Measurements from ENCODE around the gene MUC6. TPM values are rescaled to one million over a fixed set of nuclear protein-coding genes. Genes with fewer than 3 reads are reported as not detected.

MUC6 gene
- total and polyA plus RNA-seq, 2 experiments from 2014 or later, result not detected

DNA sequence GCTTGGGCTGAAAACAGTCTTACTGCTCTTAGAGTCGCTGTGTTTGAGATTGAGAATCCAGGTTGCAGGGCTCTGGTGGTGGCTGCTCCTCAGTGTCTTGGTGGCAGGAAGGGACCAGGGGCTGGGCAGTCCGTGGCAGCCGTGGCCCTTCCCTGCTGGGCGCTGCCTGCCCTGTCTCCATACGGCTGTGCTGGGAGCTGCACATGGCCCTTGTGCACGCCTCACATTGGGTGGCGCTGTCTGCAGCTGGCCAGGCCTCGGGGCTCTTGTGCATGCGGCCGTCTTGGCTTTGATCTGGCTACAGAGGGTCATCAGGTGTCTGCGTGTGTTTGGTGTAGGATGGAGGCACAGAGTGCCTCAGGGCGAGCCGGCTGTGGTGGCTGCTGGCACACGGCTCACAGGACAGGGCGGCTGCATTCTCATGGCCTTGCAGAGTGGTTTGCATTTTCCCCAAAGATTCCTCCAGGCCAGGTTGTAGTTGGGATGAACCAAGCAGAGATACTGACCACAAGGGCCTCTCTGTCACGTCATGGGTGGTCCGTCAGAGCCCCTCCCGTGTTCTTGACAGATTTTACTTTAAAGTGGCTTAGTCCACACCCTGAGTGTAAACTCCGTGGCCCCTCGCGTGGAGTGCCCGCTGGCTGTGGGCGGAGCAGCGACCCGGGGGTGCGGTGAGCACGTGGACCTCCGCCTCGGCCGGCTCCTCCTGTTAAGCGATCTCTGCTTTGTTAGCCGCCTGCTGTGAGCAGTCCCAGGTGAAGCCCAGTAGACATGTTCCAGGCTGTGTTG, 34.7 kb downstream of the MUC6 start:
- 89 to 91% methylated on average over 32 of the region's 32 CpGs for WGBS, 2 experiments (ENCODE audit: low coverage in 1 of 2, low lambda C conversion rate in 2 of 2, missing lambda C conversion rate in 2 of 2)
- H3K79me2 ChIP-seq (ENCODE audit: insufficient read depth), result peaks cover 24% of the 10 kb centered on the region
- no peaks in the 10 kb centered on the region for H3F3A ChIP-seq (ENCODE audit: insufficient read depth)
- H3K4me2 ChIP-seq (ENCODE audit: unreplicated experiment), result no peak overlapping the region
- no peaks in the 10 kb centered on the region for H4K20me1 ChIP-seq (ENCODE audit: insufficient read depth)
- no peaks in the 10 kb centered on the region for H3K9me3 ChIP-seq (ENCODE audit: low read depth)
- H2AFZ ChIP-seq, result no peak overlapping the region
- no peaks in the 10 kb centered on the region for H3K4me1 ChIP-seq (ENCODE audit: insufficient read depth)
- H3K36me3 ChIP-seq (ENCODE audit: low read depth), result peaks cover 3% of the 10 kb centered on the region; the same call in 1 of the 2 replicates
- no peak overlapping the region for H3K27ac ChIP-seq
- no peaks in the 10 kb centered on the region for H3K9me2 ChIP-seq (ENCODE audit: insufficient read depth)
- in situ Hi-C loops (cut with MboI), result no loop called here
- H3K4me3 ChIP-seq, result no peak overlapping the region
- H3K27me3 ChIP-seq (replicated peaks; ENCODE audit: insufficient read depth), result no peaks in the 10 kb centered on the region
- DNase-seq, result no peak
- no peak overlapping the region for H3K9ac ChIP-seq
- TF ChIP-seq EZH2phosphoT487 (IDR thresholded peaks at IDR 0.05; ENCODE audit: insufficient read depth, low read depth), result no peak
- no peak for TF ChIP-seq EZH2 (IDR thresholded peaks at IDR 0.05; ENCODE audit: insufficient read depth, poor library complexity, severe bottlenecking)

DNA sequence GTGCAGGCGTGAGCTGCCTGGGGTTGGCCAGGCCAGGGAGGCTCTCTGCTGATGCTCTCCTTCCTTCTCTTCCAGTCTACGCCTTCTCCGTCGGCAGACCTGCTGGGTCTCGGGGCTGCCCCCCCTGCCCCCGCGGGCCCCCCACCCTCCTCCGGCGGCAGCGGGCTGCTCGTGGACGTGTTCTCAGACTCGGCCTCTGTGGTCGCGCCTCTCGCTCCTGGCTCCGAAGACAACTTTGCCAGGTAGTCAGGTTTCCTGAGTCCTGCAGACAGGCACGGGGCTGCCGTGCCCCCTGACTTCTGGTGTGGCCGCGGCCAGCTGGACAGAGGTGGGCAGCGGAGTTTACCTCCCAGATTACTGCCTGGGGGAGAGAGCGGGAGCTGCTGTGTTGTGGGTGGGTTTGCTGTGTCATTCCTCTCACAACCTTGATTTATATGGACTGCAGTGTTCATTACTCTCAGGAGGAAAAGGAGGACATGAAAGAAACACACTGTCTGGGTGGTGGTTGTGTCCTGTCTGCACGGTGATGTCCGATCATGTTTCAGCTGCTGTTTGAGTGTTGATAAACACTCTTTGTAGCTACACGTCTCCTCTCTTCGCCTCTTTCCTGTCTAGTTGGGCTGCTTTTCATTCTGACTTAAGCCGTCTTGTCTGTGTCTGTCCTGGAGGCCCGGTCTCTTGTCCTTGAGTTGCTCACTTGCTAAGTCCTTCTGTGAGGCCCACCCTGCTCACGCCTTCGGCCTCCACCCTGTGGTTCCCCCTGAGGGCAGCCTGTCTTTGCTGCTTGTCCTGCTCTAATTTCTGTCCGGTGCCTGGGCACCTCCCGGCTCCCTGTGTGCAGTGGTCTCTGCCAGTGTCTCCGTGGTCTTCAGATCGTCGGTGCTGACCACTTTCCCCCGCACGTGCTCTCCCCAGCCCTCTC, 35.9 kb downstream of the MUC6 start:
- Histone ChIP-seq H3K9me3 (ENCODE audit: low read depth) (no peaks in the 10 kb centered on the region), H3K79me2 (ENCODE audit: insufficient read depth) (peaks cover 30% of the 10 kb centered on the region), H3K9me2 (ENCODE audit: insufficient read depth) (no peaks in the 10 kb centered on the region), H3K27me3 (replicated peaks; ENCODE audit: insufficient read depth) (no peaks in the 10 kb centered on the region), H3K27ac (no peak overlapping the region), H3K4me3 (no peak overlapping the region), H3K9ac (no peak overlapping the region), H3K4me1 (ENCODE audit: insufficient read depth) (no peaks in the 10 kb centered on the region), H4K20me1 (ENCODE audit: insufficient read depth) (no peaks in the 10 kb centered on the region), H3K4me2 (ENCODE audit: unreplicated experiment) (no peak overlapping the region), H3K36me3 (ENCODE audit: low read depth) (peaks cover 3% of the 10 kb centered on the region; the same call in 1 of the 2 replicates), H3F3A (ENCODE audit: insufficient read depth) (no peaks in the 10 kb centered on the region), H2AFZ (no peak overlapping the region)
- no peak for TF ChIP-seq EZH2 (IDR thresholded peaks at IDR 0.05; ENCODE audit: insufficient read depth, poor library complexity, severe bottlenecking)
- TF ChIP-seq EZH2phosphoT487 (IDR thresholded peaks at IDR 0.05; ENCODE audit: insufficient read depth, low read depth), result no peak
- WGBS, 2 experiments (ENCODE audit: low coverage in 1 of 2, low lambda C conversion rate in 2 of 2, missing lambda C conversion rate in 2 of 2), result 85 to 87% methylated on average over 27 to 38 of the region's 38 CpGs
- no peak for DNase-seq
- in situ Hi-C loops (cut with MboI), result no loop called here

DNA sequence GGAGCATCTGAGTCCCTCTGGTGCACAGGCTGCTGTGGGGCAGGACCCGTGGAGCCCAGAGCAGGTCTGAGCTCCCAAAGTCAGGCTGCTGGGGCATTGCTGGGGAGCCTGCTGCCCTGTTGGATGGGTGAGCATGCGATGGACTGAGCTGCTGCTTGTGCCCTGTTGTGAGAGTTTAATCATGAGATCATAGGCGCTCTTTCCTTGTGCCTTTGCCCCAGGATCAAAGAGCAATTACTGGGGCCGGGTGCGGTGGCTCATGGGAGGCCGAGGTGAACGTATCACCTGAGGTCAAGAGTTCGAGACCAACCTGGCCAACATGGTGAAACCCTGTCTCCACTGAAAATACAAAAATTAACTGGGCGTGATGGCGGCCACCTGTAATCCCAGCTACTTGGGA, 37.5 kb downstream of the MUC6 start:
- H3F3A ChIP-seq (ENCODE audit: insufficient read depth), result no peaks in the 10 kb centered on the region
- H4K20me1 ChIP-seq (ENCODE audit: insufficient read depth), result no peaks in the 10 kb centered on the region
- H3K27me3 ChIP-seq (replicated peaks; ENCODE audit: insufficient read depth), result no peaks in the 10 kb centered on the region
- TF ChIP-seq EZH2 (IDR thresholded peaks at IDR 0.05; ENCODE audit: insufficient read depth, poor library complexity, severe bottlenecking) (no peak), EZH2phosphoT487 (IDR thresholded peaks at IDR 0.05; ENCODE audit: insufficient read depth, low read depth) (no peak)
- H3K79me2 ChIP-seq (ENCODE audit: insufficient read depth), result peaks cover 30% of the 10 kb centered on the region
- in situ Hi-C loops (cut with MboI), result no loop called here
- H3K4me1 ChIP-seq (ENCODE audit: insufficient read depth), result no peaks in the 10 kb centered on the region
- peaks cover 3% of the 10 kb centered on the region; the same call in 1 of the 2 replicates for H3K36me3 ChIP-seq (ENCODE audit: low read depth)
- H3K9me2 ChIP-seq (ENCODE audit: insufficient read depth), result no peaks in the 10 kb centered on the region
- no peak for DNase-seq
- H3K4me3 ChIP-seq, result no peak overlapping the region
- 96 to 97% methylated on average over 10 of the region's 10 CpGs for WGBS, 2 experiments (ENCODE audit: low coverage in 1 of 2, low lambda C conversion rate in 2 of 2, missing lambda C conversion rate in 2 of 2)
- H3K9ac ChIP-seq, result no peak overlapping the region
- no peak overlapping the region for H3K4me2 ChIP-seq (ENCODE audit: unreplicated experiment)
- no peak overlapping the region for H3K27ac ChIP-seq
- H3K9me3 ChIP-seq (ENCODE audit: low read depth), result no peaks in the 10 kb centered on the region
- no peak overlapping the region for H2AFZ ChIP-seq

- H3K4me3 ChIP-seq, result no peak overlapping the region
- no peaks in the 10 kb centered on the region for H3K27me3 ChIP-seq (replicated peaks; ENCODE audit: insufficient read depth)
- H3K9me2 ChIP-seq (ENCODE audit: insufficient read depth), result no peaks in the 10 kb centered on the region
- WGBS, 2 experiments (ENCODE audit: low coverage in 1 of 2, low lambda C conversion rate in 2 of 2, missing lambda C conversion rate in 2 of 2), result 91 to 92% methylated on average over 14 of the region's 14 CpGs
- H3K9me3 ChIP-seq (ENCODE audit: low read depth), result no peaks in the 10 kb centered on the region
- no peak for DNase-seq
- no peak overlapping the region for H2AFZ ChIP-seq
- no peak overlapping the region for H3K4me2 ChIP-seq (ENCODE audit: unreplicated experiment)
- H4K20me1 ChIP-seq (ENCODE audit: insufficient read depth), result no peaks in the 10 kb centered on the region
- peaks cover 23% of the 10 kb centered on the region for H3K79me2 ChIP-seq (ENCODE audit: insufficient read depth)
- H3K36me3 ChIP-seq (ENCODE audit: low read depth), result peaks cover 3% of the 10 kb centered on the region; the same call in 1 of the 2 replicates
- H3K27ac ChIP-seq, result no peak overlapping the region
- H3F3A ChIP-seq (ENCODE audit: insufficient read depth), result no peaks in the 10 kb centered on the region
- in situ Hi-C loops (cut with MboI), result no loop called here
- TF ChIP-seq EZH2phosphoT487 (IDR thresholded peaks at IDR 0.05; ENCODE audit: insufficient read depth, low read depth), result no peak
- TF ChIP-seq EZH2 (IDR thresholded peaks at IDR 0.05; ENCODE audit: insufficient read depth, poor library complexity, severe bottlenecking), result no peak
- H3K9ac ChIP-seq, result no peak overlapping the region
- no peaks in the 10 kb centered on the region for H3K4me1 ChIP-seq (ENCODE audit: insufficient read depth)
These were observed 38.6 kb downstream of the MUC6 start for GRCh38 chr11:997907-998306.

Data from GM23248 (cell line).